Measurements from ENCODE around the gene DUSP2. TPM values are rescaled to one million over a fixed set of nuclear protein-coding genes. Genes with fewer than 3 reads are reported as not detected.

The DUSP2 gene, protein sequence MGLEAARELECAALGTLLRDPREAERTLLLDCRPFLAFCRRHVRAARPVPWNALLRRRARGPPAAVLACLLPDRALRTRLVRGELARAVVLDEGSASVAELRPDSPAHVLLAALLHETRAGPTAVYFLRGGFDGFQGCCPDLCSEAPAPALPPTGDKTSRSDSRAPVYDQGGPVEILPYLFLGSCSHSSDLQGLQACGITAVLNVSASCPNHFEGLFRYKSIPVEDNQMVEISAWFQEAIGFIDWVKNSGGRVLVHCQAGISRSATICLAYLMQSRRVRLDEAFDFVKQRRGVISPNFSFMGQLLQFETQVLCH
- total RNA-seq, result 1.3 TPM
- long read RNA-seq, transcript DUSP2-201 (4 exons, 1,688 nt), result major isoform, 8 of 9 reads
- long read RNA-seq, partial matches to known transcripts, result 1 of 9 reads
- long read RNA-seq, other reads (novel, unspliced or antisense), result 0 of 9 reads

DNA sequence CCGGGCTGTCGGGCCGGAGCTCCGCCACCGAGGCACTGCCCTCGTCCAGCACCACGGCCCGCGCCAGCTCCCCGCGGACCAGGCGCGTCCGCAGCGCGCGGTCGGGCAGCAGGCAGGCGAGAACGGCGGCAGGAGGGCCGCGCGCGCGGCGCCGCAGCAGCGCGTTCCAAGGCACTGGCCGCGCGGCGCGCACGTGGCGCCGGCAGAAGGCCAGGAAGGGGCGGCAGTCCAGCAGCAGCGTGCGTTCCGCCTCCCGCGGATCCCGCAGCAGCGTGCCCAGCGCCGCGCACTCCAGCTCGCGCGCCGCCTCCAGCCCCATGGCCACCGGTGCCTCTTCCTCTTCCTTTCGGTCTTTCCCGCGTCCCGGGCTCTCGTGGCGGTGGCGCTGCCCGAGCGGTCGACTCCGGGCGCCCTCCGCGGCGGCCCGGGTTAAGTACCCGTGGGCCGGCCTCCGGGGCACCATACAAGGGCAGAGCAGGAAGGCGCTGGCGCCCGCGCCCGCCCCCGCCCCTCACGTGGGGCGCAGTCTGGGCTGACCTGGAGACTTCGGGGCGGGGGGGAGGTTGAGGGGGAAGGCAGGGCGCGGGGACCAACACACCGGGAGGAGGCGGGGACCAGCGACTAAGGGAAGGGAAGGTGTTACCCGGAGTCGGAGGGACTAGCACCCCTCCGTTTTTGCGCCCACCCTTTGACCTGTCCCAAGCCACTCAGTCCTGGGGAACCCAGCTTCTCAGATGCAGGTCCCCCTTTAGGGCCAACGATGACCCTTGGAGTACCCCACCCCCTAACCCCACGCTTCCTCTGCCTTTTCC, at the start of gene DUSP2:
Gene DUSP2 (minus strand): TSS at position 405 of the 812 bp plus-strand sequence. CDS start 86 bp downstream, at position 319.
- ATAC-seq (peak; percentile 90), DNase-seq (ENCODE audit: missing footprints) (peak; percentile 85)
- intact Hi-C loops (cut with DNase I), result loop anchor here (5.0 kb wide), 1 partner anchor 122 kb away; the partner anchor contains the start of genes CIAO1 and TMEM127

DNA sequence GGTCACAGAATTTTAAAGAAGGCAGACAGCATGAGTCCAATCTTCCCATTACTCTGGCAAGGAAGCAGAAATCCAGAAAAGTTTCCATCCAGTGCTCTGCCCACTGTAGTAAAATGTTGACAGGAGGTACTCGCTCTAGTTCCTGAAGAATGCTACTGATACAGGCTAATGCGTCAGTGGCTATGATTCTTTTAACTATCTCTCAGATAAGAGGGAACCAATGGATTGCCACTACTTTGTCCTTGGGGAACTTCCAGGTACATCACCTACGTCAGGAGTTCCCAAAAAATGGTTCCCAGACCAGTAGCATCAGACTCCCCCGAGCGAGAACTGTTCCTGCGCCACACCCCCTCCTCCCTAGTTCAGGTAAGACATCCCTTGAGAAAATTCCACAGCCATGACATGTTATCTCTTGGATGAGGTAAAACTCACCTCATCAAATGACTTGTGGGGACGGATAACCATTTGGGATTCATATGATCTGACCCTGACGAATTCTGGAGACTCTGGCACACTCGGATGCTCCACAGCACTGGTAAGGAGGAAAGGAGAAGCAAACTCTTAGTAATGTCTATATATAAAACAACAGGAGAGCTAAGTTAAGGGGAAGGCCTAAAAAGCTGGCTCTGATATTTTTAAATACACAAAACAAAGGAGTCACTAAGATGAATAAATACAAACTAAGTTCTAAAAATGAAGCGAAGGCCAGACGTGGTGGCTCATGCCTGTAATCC, 46.9 kb upstream of the DUSP2 start:
- DNase-seq (ENCODE audit: missing footprints) (no peak), ATAC-seq (peak; percentile 66)
- intact Hi-C loops (cut with DNase I), result no loop called here

DNA sequence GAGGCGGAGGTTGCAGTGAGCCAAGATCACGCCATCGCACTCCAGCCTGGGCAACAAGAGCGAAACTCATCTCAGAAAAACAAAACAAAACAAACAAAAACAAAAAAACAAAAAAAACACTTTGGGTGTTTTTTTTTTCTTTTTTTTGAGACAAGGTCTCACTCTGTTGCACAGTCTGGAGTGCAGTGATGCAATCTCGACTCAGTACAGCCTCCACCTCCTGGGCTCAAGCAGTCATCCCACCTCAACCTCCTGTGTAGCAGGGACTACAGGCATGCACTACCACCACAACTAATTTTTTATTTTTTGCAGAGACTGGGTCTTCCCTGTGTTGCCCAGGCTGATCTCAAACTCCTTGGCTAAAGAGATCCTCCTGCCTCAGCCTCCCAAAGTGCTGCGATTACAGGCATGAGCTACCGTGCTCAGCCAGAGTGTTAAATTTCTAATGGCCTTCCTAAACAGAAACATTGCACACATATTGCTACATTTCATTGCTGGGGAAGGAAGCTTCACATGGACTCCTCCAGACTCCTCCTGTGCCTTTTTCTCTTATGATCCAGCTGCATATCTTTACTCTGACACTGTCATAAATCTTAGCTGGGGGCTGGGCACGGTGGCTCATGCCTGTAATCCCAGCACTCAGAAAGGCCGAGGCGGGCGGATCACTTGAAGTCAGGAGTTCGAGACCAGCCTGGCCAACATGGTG, 43.7 kb upstream of the DUSP2 start:
- ATAC-seq (no peak), DNase-seq (ENCODE audit: missing footprints) (no peak)
- intact Hi-C loops (cut with DNase I), result no loop called here

DNA sequence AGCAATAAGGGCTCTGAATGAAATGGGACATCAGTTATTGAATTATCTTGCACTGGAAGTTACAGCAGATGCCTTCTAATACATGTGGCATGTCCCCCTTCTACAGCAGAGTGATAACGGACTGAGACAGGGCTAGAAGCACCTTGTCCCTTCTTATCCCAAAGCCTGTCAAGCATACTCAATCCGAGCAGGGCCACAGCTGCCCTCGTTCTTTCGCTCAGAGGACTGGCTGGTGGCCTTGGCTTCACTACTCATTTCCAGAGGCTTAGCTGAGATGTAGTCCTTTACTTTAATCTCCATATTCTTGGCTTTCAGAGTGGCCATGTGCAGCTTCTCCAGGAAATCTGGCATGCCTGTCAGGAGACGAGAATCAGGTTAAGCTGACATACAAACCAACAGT, 41.3 kb upstream of the DUSP2 start:
- no peak for DNase-seq (ENCODE audit: missing footprints)
- intact Hi-C loops (cut with DNase I), result loop anchor here (2.0 kb wide), 1 partner anchor 20 kb away; no protein-coding TSS in a partner anchor
- ATAC-seq, result peak; percentile 50

DNA sequence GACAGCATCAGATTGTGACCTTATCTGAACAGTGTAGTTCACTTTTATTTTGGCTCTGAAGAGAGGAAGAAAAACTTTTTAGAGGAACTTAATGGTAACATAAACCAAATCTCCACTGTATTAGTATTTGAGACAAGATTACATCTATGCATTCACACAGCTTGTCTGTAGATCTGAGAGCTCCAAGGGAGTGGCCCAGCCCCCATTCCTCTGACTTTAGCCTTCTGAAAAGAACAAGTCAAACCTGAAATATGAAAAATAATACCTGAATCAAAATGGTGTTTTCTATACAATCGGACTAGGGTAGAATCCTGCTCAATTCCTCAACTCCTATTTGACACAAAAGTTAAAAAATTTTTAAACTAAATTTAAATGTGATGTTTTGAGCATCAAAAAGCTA, 40.3 kb upstream of the DUSP2 start:
- no peak for ATAC-seq
- intact Hi-C loops (cut with DNase I), result no loop called here
- DNase-seq (ENCODE audit: missing footprints), result no peak

DNA sequence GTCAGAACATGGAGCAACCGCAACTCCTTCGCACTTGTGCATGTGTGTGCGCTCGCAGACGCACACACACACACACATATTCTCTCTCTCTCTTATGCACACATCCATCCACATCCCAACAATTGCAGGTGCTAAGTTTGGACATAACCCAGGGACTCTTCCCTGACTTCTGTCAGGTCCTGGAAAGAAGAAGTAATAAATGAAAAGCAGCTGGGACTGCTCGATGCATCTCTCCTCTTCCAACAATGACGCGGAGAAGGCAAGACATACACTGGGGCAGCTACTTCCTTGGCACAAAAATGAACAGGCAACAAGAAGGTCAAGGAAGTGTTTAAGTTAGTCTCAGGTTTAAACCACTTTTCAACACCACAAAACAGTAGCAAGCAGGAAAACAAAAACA, 39.7 kb upstream of the DUSP2 start:
- ATAC-seq (no peak), DNase-seq (ENCODE audit: missing footprints) (no peak)
- intact Hi-C loops (cut with DNase I), result no loop called here

DNA sequence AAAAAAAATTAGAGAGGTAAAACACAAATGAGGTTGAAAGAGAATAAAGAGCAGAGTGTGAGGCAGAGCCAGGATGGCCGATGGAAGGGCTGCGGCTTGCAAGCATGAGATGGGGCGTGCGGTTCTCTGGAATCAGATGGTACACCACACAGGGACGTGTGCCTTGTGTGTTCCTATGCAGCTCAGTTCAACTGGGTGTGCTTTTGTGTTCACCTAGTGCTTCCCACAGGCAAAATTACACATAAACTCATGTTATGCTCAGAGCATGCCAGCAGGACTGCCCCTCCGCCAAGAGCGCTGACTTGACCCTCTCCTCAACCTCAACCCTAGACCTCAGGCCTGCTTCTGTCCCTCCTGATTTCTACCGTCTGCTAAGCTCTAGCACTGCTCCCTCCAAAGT, 38.9 kb upstream of the DUSP2 start:
- DNase-seq (ENCODE audit: missing footprints) (no peak), ATAC-seq (no peak)
- intact Hi-C loops (cut with DNase I), result no loop called here

DNA sequence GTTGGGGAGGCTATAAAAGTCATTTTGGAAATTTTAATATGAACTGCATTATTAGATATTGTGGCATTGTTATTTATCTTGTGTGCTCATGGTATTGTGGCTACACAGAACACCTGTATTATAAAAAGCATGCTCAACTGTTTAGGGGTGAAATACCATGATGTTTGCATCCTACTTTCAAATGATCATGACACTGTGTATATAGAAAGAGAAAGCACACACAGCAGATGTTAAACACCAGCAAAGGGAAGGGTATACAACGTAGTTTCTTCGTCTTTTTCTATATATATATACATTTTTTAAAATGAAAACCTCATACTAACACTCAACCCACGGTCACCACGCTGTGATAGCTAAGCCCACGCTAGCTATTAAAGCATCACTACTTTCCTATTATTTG, 36.3 kb upstream of the DUSP2 start:
- intact Hi-C loops (cut with DNase I), result no loop called here
- ATAC-seq (no peak), DNase-seq (ENCODE audit: missing footprints) (no peak)

DNA sequence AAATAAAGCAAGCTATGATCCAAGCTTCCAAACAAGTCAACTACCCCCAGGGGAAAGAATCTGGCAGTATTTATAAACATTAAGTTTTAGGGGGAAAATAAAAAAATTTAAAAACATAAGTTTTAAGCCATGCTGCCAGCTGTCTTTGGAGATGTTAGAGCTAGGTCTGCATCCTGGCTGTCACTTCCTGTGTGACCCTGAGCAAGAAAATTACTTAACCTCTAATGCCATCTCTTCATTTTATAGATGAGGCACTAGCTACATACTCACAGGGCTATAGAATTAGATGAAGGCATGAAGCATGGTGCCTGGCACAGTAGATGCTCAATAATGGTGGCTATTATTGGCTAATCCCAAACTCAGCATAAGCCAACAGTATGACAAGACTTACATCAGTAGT, 35.3 kb upstream of the DUSP2 start:
- intact Hi-C loops (cut with DNase I), result no loop called here
- DNase-seq (ENCODE audit: missing footprints), result no peak
- no peak for ATAC-seq

DNA sequence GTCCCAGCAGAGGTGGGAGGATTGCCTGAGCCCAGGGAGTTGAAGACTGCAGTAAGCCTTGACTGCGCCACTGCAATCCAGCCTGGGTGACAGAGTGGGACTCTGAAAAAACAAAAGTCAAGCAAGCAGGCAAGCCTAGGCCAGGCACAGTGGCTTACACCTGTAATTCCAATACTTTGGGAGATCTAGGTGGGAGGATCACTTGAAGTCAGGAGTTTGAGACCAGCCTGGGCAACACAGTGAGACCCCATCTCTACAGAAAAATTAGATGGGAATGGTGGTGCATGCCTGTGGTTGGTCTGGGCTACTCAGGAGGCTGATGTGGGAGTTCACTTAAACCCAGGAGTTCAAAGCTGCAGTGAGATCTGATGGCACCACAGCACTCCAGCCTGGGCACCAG, 34.8 kb upstream of the DUSP2 start:
- no peak for DNase-seq (ENCODE audit: missing footprints)
- ATAC-seq, result no peak
- intact Hi-C loops (cut with DNase I), result no loop called here

DNA sequence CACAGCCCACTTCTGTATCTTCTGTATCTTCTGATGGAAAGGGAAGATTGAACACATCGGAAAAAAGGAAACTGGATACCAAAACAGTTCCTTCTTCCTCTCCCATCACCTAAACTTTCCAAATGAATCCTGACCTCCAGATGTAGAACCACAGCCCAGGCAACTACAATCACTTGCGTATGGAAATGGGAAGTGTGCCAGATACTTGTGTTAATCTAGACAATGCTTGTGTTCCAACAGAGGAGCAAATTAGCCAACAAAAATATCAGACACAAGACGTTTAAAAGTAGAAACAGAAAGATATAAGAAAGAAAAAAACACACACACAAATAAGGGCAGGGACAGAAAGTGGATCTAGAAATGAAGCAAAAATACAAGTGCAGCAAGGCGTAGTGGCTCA, 31.4 kb upstream of the DUSP2 start:
- intact Hi-C loops (cut with DNase I), result no loop called here
- DNase-seq (ENCODE audit: missing footprints) (no peak), ATAC-seq (no peak)

DNA sequence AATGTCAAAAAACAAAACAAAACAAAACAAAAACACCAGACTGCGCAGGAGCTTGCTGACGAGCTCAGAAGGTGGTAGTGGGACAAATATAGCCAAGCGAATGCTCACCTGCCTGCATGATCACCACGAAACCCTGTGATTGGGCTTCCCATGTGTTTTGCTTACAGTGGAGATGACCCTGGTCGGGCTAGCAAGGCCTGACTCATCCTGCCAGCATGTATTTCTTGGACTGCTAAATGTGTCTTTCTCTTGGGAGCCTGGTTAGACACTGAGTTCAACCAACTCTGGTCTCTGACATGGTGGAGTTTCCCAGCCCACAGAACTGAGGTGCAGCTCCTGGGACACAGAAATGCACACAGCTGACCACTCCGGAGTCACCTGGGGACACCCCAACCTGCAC, 30.7 kb upstream of the DUSP2 start:
- intact Hi-C loops (cut with DNase I), result no loop called here
- DNase-seq (ENCODE audit: missing footprints) (no peak), ATAC-seq (no peak)

DNA sequence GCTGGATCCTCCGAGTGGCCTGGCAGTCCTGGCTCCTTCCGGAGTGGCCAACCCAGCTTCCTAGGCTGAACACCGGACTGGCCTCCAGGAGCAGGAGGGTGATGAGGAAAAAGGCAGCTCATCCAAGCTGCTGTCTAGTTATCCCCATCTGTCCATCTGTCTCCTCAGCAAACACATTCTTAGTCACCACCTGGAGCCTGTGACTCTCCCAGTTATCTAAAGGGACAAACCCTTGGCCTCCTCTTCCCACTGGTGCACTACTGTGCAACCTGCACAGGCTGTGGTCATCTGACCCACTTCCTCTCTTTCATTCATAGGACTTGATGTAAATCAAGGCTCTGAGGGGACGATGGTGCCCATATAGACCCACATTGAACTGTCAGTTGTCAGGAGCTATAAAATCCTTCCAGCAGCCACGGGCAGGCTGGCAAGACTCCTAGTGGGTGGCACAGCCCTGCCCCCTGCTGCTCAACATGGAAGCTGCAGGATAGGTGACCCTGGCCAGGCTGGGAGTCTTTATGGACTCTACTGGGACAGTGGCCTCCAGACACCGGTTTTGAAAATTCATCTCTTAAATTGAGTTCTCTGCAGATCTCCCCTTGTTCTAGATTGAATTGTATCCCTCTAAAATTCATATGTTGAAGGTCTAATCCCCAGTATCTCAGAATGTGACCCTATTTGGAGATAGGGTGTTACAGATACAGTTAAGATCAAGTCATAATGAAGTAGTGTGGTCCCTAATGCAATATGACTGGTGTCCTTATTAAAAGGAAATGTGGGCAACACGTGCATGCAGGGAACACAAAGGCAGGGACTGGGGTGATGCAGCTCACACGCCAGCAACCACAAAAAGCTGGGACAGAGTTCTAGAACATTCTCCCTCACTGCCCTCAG, 29.3 kb upstream of the DUSP2 start:
- peak; percentile 85 for DNase-seq (ENCODE audit: missing footprints)
- intact Hi-C loops (cut with DNase I), result loop anchor here (1.0 kb wide), 1 partner anchor 36 kb away; the partner anchor contains the start of gene ASTL
- peak; percentile 85 for ATAC-seq

DNA sequence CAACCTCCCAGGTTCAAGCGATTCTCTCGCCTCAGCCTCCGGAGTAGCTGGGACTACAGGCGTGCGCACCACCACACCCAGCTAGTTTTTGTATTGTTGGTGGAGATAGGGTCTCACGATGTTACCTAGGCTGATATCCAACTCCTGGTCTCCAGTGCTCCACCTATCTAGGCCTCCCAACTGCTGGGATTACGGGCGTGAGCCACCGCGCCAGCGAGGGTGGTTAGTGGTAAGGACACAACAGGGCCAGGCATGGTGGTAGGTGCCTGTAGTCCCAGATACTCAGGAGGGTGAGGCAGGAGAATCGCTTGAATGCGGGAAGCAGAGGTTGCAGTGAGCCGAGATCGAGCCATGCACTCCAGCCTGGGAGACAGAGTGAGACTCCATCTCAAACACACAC, 26.6 kb upstream of the DUSP2 start:
- no peak for DNase-seq (ENCODE audit: missing footprints)
- no peak for ATAC-seq
- intact Hi-C loops (cut with DNase I), result no loop called here

DNA sequence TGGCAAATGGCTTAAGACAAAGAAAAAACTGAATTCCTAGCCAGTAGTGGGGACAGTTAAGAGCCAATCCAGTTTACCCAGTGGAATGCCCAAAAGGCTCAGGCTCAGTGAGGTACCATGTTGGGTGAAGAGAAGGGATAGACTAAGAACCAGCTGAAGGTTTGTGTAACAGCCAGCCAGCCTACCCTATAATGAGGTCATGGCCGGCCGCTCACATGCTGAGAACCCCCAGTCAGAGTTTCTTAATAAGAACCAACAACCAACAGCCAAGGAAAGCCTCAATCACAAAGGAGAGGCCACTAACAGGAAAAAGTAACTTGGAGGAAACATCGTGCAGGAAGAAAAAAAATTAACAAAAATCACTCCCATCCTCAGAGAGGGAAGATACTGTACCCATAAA, 25.4 kb upstream of the DUSP2 start:
- ATAC-seq (no peak), DNase-seq (ENCODE audit: missing footprints) (no peak)
- intact Hi-C loops (cut with DNase I), result no loop called here

DNA sequence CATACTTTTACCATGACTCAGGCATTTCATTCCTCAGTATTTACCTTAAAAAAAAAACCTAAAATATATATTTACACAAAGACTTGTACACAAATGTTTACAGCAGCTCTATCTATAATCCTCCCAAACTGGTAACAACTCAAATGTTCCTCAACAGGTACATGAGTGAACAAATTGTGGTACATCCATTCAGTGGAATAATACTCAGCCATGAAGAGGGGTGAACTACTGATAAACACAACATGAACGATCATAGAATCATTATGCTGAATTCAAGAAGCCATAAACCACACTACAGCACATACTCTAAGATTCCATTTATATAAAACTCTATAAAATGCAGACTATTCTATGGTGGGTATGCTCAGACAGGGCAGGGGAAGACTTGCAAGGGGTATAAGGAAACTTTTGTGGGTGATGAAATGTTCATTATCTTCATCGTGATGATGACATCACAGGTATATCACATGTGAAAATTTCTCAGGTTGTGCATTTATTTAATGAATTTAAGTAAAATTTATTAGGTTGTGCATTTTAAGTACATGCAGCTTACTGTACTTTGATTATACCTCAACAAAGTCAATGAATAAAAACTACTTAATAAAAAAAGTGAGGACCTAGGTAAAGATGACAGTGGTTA, 24.7 kb upstream of the DUSP2 start:
- intact Hi-C loops (cut with DNase I), result no loop called here
- DNase-seq (ENCODE audit: missing footprints), result no peak
- no peak for ATAC-seq

DNA sequence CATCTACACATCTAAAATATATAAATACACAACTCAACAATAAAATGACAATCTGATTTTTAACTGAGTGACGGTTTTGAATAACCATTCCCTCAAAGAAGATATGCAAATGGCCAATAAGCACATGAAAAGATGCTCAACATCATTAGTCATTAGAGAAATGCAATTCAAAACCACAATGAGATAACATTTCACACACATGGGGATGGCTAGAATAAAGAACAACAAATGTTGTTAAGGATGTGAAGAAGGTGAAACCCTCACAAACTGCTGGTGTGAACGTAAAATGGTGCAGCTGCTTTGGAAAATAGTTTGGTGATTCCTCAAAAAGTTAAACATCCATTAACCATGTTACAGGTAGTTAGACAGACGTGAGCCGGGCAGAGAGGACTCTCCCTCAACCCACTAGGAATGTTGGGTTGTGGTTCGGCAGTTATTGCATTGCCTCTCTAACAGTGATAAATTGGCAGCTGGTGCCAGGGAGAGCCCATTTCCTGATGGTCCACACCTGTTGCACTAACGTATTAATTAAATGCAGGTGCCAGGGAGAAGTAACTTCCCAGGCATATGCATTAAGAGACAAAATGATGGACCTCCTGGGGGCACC, 22.3 kb upstream of the DUSP2 start:
- intact Hi-C loops (cut with DNase I), result no loop called here
- ATAC-seq (no peak), DNase-seq (ENCODE audit: missing footprints) (no peak)
